ENCODE results near the gene SLC38A5. TPM values are rescaled to one million over a fixed set of nuclear protein-coding genes. Genes with fewer than 3 reads are reported as not detected.

SLC38A5 gene
- total and polyA plus RNA-seq, 2 of the 13 experiments (the other 11 are each of a cell fraction or from before 2014, with no cell fraction given) = 46.1 to 73.4 TPM

DNA sequence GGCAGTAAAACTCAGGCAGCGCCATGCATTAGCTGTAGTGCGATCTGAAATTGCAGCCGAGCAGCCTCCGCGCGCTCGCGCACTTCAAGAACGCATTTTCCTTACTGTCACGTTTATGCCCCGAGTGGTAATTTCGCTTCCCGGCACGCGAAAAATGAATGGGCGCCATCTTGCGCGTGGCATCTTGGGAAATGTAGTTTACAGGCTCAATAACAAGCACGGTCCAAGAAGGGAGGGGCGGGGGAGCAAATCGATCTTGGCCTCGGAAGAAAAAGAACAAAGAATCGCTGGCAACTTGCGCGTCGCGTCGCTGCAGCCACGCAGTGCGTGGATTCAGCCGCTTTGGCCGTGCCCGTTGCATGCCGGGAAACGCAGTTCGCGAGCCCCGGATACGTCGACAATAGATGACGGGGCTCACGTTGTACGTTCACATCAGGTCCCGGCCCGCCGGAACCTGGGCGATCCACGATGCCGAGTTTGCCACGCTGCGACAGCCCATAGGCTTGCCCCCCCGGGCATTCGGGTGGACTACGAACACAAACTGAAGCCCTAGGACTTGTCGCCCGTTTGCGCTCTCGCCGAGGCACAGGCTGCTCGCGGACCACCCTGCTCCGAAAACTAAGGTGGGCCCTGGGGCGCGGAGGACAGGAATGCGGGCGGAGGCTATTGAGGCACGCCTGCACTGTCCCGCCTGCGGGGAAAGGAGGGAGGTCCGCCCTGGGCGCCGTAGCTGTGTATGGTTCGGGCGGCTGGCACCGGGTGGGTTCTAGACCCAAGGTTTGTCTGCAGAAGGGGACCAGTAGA, 5.9 kb upstream of the SLC38A5 start, which contains the start of gene FTSJ1 (continued):
- TF ChIP-seq, protein P1, sequence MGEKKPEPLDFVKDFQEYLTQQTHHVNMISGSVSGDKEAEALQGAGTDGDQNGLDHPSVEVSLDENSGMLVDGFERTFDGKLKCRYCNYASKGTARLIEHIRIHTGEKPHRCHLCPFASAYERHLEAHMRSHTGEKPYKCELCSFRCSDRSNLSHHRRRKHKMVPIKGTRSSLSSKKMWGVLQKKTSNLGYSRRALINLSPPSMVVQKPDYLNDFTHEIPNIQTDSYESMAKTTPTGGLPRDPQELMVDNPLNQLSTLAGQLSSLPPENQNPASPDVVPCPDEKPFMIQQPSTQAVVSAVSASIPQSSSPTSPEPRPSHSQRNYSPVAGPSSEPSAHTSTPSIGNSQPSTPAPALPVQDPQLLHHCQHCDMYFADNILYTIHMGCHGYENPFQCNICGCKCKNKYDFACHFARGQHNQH (CRISPR knock-in tag; IDR thresholded peaks at IDR 0.05) = peak; percentile 35; the same call in 1 of the 2 replicates
- TF ChIP-seq, protein P2, sequence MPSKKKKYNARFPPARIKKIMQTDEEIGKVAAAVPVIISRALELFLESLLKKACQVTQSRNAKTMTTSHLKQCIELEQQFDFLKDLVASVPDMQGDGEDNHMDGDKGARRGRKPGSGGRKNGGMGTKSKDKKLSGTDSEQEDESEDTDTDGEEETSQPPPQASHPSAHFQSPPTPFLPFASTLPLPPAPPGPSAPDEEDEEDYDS (CRISPR knock-in tag; IDR thresholded peaks at IDR 0.05) = peak; percentile 14; the same call in 1 of the 2 replicates
- TF ChIP-seq ZNF24 (IDR thresholded peaks at IDR 0.05) (no peak), MEIS2 (CRISPR knock-in tag; IDR thresholded peaks at IDR 0.05) (0 out of 2 replicates have a peak, but pooled peaks have one; percentile 51), ZNF777 (CRISPR knock-in tag; IDR thresholded peaks at IDR 0.05) (peak; percentile 70), ZNF75D (CRISPR knock-in tag; IDR thresholded peaks at IDR 0.05; ENCODE audit: borderline replicate concordance) (no peak), SAP130 (CRISPR knock-in tag; IDR thresholded peaks at IDR 0.05; ENCODE audit: low read depth) (peak; percentile 71), ZNF337 (CRISPR knock-in tag; IDR thresholded peaks at IDR 0.05; ENCODE audit: borderline replicate concordance, low read depth) (no peak), GABPA (IDR thresholded peaks at IDR 0.05; ENCODE audit: low read depth, low read length) (no peak), GABPA (CRISPR knock-in tag; IDR thresholded peaks at IDR 0.05; ENCODE audit: low read depth) (peak; percentile 59), ZFP36L2 (CRISPR knock-in tag; IDR thresholded peaks at IDR 0.05) (no peak), MAFG (CRISPR knock-in tag; IDR thresholded peaks at IDR 0.05) (no peak), SOX6 (IDR thresholded peaks at IDR 0.05) (no peak), SOX6 (CRISPR knock-in tag; IDR thresholded peaks at IDR 0.05) (peak; percentile 77)
- TF ChIP-seq, protein P3, sequence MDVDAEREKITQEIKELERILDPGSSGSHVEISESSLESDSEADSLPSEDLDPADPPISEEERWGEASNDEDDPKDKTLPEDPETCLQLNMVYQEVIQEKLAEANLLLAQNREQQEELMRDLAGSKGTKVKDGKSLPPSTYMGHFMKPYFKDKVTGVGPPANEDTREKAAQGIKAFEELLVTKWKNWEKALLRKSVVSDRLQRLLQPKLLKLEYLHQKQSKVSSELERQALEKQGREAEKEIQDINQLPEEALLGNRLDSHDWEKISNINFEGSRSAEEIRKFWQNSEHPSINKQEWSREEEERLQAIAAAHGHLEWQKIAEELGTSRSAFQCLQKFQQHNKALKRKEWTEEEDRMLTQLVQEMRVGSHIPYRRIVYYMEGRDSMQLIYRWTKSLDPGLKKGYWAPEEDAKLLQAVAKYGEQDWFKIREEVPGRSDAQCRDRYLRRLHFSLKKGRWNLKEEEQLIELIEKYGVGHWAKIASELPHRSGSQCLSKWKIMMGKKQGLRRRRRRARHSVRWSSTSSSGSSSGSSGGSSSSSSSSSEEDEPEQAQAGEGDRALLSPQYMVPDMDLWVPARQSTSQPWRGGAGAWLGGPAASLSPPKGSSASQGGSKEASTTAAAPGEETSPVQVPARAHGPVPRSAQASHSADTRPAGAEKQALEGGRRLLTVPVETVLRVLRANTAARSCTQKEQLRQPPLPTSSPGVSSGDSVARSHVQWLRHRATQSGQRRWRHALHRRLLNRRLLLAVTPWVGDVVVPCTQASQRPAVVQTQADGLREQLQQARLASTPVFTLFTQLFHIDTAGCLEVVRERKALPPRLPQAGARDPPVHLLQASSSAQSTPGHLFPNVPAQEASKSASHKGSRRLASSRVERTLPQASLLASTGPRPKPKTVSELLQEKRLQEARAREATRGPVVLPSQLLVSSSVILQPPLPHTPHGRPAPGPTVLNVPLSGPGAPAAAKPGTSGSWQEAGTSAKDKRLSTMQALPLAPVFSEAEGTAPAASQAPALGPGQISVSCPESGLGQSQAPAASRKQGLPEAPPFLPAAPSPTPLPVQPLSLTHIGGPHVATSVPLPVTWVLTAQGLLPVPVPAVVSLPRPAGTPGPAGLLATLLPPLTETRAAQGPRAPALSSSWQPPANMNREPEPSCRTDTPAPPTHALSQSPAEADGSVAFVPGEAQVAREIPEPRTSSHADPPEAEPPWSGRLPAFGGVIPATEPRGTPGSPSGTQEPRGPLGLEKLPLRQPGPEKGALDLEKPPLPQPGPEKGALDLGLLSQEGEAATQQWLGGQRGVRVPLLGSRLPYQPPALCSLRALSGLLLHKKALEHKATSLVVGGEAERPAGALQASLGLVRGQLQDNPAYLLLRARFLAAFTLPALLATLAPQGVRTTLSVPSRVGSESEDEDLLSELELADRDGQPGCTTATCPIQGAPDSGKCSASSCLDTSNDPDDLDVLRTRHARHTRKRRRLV (CRISPR knock-in tag; IDR thresholded peaks at IDR 0.05) = peak; percentile 92
- TF ChIP-seq, protein P4, sequence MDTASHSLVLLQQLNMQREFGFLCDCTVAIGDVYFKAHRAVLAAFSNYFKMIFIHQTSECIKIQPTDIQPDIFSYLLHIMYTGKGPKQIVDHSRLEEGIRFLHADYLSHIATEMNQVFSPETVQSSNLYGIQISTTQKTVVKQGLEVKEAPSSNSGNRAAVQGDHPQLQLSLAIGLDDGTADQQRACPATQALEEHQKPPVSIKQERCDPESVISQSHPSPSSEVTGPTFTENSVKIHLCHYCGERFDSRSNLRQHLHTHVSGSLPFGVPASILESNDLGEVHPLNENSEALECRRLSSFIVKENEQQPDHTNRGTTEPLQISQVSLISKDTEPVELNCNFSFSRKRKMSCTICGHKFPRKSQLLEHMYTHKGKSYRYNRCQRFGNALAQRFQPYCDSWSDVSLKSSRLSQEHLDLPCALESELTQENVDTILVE (CRISPR knock-in tag; IDR thresholded peaks at IDR 0.05) = no peak

Measured in HepG2 (cell line).